RWPE2 (cell line): ENCODE results near the gene ZNF578.

Source experiments
- ATAC-seq: fragments of 200-7000 bp; cut with Tn5 transposase; 3 replicates; pipeline ENCODE4 v1.9.1; 2021; ENCODE audit warnings: low read depth
- DNase-seq: peaks from one replicate; pipeline ENCODE4 v3.0.0-alpha.2; 2020; ENCODE audit warnings: low spot score
- H3K27ac ChIP-seq: fragments of 450-650 bp; 2 replicates; pipeline ENCODE4 v1.5.1; 2017; ENCODE audit warnings: mild to moderate bottlenecking; ENCODE audit not compliant: poor library complexity, severe bottlenecking
- H3K27me3 ChIP-seq: fragments of 250-450 bp; sonication (Bioruptor Pico); 2 replicates; pipeline ENCODE4 v1.5.1; 2021; ENCODE audit warnings: mild to moderate bottlenecking, moderate library complexity; ENCODE audit not compliant: insufficient read depth, poor library complexity, severe bottlenecking
- H3K36me3 ChIP-seq: fragments of 250-450 bp; sonication (Bioruptor Pico); 2 replicates; pipeline ENCODE4 v1.5.1; 2020; ENCODE audit warnings: low read depth, mild to moderate bottlenecking, moderate library complexity
- H3K4me1 ChIP-seq: fragments of 250-450 bp; sonication (Bioruptor Pico); 2 replicates; pipeline ENCODE4 v1.5.1; 2021; ENCODE audit warnings: mild to moderate bottlenecking, moderate library complexity; ENCODE audit not compliant: insufficient read depth, poor library complexity, severe bottlenecking
- H3K4me3 ChIP-seq: fragments of 250-450 bp; sonication (Bioruptor Pico); 2 replicates; pipeline ENCODE4 v1.5.1; 2021; ENCODE audit warnings: mild to moderate bottlenecking, moderate library complexity; ENCODE audit not compliant: severe bottlenecking
- H3K9me3 ChIP-seq: fragments of 250-450 bp; sonication (Bioruptor Pico); 2 replicates; pipeline ENCODE4 v1.5.1; 2021; ENCODE audit warnings: mild to moderate bottlenecking, moderate library complexity; ENCODE audit not compliant: severe bottlenecking
- TF ChIP-seq, protein P1 (sequence below): fragments of 450-650 bp; IDR thresholded peaks from one replicate; pipeline ENCODE4 v1.5.1; 2017; ENCODE audit warnings: mild to moderate bottlenecking, moderate library complexity; ENCODE audit not compliant: poor library complexity, severe bottlenecking

The ZNF578 gene

DNA sequence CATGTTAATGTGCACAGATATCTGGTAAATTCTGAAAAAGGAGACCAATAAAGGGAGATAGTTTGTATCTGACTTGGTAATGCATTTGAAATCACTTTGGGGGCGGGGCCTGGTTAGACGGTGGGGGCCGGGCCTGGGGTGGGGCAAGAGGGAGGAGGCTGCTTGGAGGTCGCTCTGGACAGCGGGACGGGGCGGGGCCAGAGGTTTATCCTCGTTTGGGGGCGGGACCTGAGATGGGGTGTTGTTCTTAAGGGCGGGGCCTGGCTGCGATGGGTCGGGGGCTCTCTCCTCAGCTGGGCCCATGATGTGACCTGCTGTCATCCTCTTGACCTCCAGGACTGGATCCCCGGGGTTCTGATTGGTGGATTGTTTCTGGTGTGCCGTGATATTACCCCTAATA, 69.2 kb downstream of the ZNF578 start:
- no peak for ATAC-seq
- H3K36me3 ChIP-seq: no peaks in the 10 kb centered on the region
- no peaks in the 10 kb centered on the region for H3K27me3 ChIP-seq
- H3K4me3 ChIP-seq: no peak overlapping the region
- TF ChIP-seq, protein P1, sequence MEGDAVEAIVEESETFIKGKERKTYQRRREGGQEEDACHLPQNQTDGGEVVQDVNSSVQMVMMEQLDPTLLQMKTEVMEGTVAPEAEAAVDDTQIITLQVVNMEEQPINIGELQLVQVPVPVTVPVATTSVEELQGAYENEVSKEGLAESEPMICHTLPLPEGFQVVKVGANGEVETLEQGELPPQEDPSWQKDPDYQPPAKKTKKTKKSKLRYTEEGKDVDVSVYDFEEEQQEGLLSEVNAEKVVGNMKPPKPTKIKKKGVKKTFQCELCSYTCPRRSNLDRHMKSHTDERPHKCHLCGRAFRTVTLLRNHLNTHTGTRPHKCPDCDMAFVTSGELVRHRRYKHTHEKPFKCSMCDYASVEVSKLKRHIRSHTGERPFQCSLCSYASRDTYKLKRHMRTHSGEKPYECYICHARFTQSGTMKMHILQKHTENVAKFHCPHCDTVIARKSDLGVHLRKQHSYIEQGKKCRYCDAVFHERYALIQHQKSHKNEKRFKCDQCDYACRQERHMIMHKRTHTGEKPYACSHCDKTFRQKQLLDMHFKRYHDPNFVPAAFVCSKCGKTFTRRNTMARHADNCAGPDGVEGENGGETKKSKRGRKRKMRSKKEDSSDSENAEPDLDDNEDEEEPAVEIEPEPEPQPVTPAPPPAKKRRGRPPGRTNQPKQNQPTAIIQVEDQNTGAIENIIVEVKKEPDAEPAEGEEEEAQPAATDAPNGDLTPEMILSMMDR: no peak
- no peaks in the 10 kb centered on the region for H3K4me1 ChIP-seq
- no peaks in the 10 kb centered on the region for H3K9me3 ChIP-seq
- DNase-seq: no peak
- H3K27ac ChIP-seq: no peak overlapping the region

DNA sequence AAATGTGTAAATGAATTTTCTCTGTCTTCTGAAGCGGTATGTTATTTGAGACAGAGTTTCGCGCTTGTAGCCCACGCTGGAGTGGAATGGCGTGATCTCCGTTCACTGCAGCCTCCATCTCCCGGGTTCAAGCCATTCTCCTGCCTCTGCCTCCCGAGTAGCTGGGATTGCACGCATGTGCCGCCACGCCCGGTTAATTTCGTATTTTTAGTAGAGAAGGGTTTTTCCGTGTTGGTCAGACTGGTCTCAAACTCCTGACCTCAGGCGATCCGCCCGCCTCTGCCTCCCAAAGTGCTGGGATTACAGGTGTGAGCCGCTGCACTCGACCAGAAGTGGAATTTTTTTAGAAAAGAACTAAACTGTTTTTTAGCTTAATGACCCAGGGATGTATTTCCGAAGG, 70.7 kb downstream of the ZNF578 start:
- no peak for DNase-seq
- Histone ChIP-seq H3K4me1 (no peaks in the 10 kb centered on the region), H3K27me3 (no peaks in the 10 kb centered on the region), H3K36me3 (no peaks in the 10 kb centered on the region), H3K4me3 (no peak overlapping the region), H3K9me3 (no peaks in the 10 kb centered on the region), H3K27ac (no peak overlapping the region)
- ATAC-seq: no peak
- TF ChIP-seq, protein P1: no peak

DNA sequence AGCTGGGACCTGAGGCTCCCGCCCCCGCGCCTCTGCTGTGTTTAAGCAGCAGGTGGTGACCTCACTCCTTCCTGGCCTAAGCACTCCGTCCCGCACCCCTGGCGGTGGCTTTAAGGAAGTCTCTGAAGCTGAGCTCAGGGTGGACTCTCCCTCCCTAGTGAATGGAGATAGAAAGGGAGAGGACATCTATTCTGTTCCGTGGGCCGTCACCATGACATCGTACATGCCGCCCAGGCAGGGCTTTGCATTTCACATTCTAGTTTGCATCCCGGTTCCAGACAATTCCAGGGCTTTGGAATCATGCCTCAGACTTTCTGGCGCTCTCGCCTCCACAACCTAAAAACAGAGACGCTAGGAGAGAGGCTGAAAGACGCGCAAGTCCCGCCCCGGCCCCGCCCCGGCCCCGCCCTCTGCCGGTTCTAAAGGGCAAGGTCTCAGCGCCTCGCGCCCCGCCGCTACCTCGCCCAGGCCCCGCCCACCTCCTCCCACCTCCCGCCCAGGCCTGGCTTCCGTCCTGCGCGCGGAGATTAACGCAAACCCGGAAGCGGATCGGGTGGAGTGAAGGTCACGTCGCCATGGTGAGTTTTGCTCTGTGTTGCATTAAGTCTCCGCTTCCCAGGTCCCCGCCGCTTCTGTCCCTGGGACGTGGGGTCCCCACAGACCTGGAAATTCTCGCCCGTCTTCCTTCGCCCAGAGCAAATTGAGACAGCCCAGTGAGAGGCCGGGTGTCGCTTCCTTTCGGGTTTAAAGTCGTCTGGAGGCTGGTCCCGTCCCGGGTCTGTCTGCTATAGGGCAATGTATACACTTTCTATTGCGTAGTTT, 74.0 kb downstream of the ZNF578 start, which contains the start of gene ZNF808:
Gene ZNF808 (plus strand): TSS at position 535 of the 822 bp plus-strand sequence. CDS start 15,617 bp downstream, outside the sequence.
- peak; percentile 87 for DNase-seq
- peak within 1 kb of the TSS; percentile 51 for H3K27ac ChIP-seq
- H3K9me3 ChIP-seq: no peaks in the 10 kb centered on the region
- peak; percentile 93 for ATAC-seq
- peak within 1 kb of the TSS; percentile 77 for H3K4me3 ChIP-seq
- TF ChIP-seq, protein P1: peak; percentile 41
- no peaks in the 10 kb centered on the region for H3K27me3 ChIP-seq
- H3K36me3 ChIP-seq: no peaks in the 10 kb centered on the region; the same call in 1 of the 2 replicates
- H3K4me1 ChIP-seq: no peaks in the 10 kb centered on the region

- Histone ChIP-seq H3K36me3 (peaks cover 2% of the 10 kb centered on the region; the same call in 1 of the 2 replicates), H3K4me3 (peak overlapping the region; percentile 77), H3K27me3 (no peaks in the 10 kb centered on the region), H3K27ac (peak overlapping the region; percentile 51), H3K9me3 (no peaks in the 10 kb centered on the region), H3K4me1 (no peaks in the 10 kb centered on the region)
- DNase-seq (no peak), ATAC-seq (peak; percentile 28)
- TF ChIP-seq, protein P1: no peak
Observed at GRCh38 chr19:52527956-52528351, 74.6 kb downstream of the ZNF578 start.

DNA sequence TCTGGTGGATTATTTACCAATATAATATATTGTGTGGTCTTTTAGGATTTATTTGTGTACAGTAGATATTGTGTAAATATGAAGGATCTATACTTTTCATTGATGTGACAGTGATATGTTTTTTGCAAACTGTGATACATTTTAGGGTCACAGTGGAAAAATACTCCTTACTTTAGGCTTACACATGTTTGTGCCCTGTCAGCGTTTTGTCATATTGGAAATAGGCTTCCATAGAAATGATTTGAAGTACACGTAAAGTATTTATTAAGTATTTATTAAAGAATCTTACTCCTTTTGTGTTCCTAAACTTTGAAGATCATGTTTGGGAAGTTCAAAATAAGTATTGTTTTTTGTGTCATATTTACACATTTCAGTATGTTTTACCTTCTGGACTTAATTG, 79.1 kb downstream of the ZNF578 start:
- no peak for DNase-seq

More for the DNA sequence above, 79.1 kb downstream of the ZNF578 start:
- no peaks in the 10 kb centered on the region for H3K4me1 ChIP-seq
- no peak overlapping the region for H3K27ac ChIP-seq
- H3K4me3 ChIP-seq: no peak overlapping the region
- TF ChIP-seq, protein P1: no peak
- H3K9me3 ChIP-seq: no peaks in the 10 kb centered on the region
- no peaks in the 10 kb centered on the region for H3K27me3 ChIP-seq
- H3K36me3 ChIP-seq: peaks cover 6% of the 10 kb centered on the region
- no peak for ATAC-seq
